GM12878 (cell line): Measurements from ENCODE around the gene ESCO1. TPM values are rescaled to one million over a fixed set of nuclear protein-coding genes. Genes with fewer than 3 reads are reported as not detected.

ENCODE experiments used
- BRCA1 ChIP-seq: IDR thresholded peaks from 2 replicates; pipeline ENCODE4 v1.6.1; 2011; ENCODE audit warnings: low read depth, low read length, improper control_type of control experiment
- CREM ChIP-seq: IDR thresholded peaks from 2 replicates; pipeline ENCODE4 v1.6.1; 2014; ENCODE audit warnings: antibody characterized with exemption, low read depth
- ETV6 ChIP-seq, 2 experiments: fragments of 450-650 bp in 1 of 2; IDR thresholded peaks in 1 of 2; conservative IDR thresholded peaks in 1 of 2; 2 replicates each; pipeline ENCODE4 v1.6.1; 2014; ENCODE audit warnings: antibody characterized with exemption in 1 of 2, borderline replicate concordance in 1 of 2, low read depth in 1 of 2, mild to moderate bottlenecking in 1 of 2, moderate library complexity in 1 of 2
- SIN3A ChIP-seq: IDR thresholded peaks from 2 replicates; pipeline ENCODE4 v1.6.1; 2012; ENCODE audit warnings: low read depth, low read length, improper control_type of control experiment
- SRF ChIP-seq, 2 experiments: IDR thresholded peaks; 2 replicates each; pipeline ENCODE4 v1.6.1; 2011; ENCODE audit warnings: low read depth in 2 of 2, low read length in 2 of 2, mild to moderate bottlenecking in 1 of 2, moderate library complexity in 1 of 2
- SUZ12 ChIP-seq: fragments of 200-600 bp; sonication (generic); IDR thresholded peaks from one replicate; pipeline ENCODE4 v1.6.1; 2018; ENCODE audit warnings: antibody characterized with exemption, mild to moderate bottlenecking; ENCODE audit not compliant: unreplicated experiment
- polyA plus RNA-seq, 11 experiments: library from polyadenylated mRNA; depleted of rRNA in 4 of 11; unstranded in 6 of 11; stranded (reverse) in 5 of 11; fragments of >200 nt; fragmentation: Nextera tagmentation in 4 of 11; fragmentation: Illumina TruSeq in 1 of 11; extraction: Ambion mirVana in 4 of 11; extraction: Trizol in 1 of 11; gene quantifications; 1 replicate in 1 of 11; 2 replicates in 10 of 11; pipeline versions ENCODE4 v1.2.1 to v1.2.3, GENCODE V29; 2011 to 2016; ENCODE audit warnings: inconsistent platforms in 2 of 11, missing spikeins in 2 of 11, low read depth in 1 of 11
- total RNA-seq, 4 experiments: library from RNA; depleted of rRNA in 3 of 4; stranded (reverse); fragments of >200 nt in 3 of 4; fragmentation: Illumina TruSeq in 1 of 4; extraction: Trizol in 1 of 4; gene quantifications; 2 replicates each; pipeline versions ENCODE4 v1.2.1 to v1.2.3, GENCODE V29; 2013 to 2021
- TF ChIP-seq, protein P1 (sequence below): fragments of 450-650 bp; IDR thresholded peaks from 2 replicates; pipeline ENCODE4 v1.6.1; 2018; ENCODE audit warnings: mild to moderate bottlenecking, low read depth, moderate library complexity; ENCODE audit not compliant: partially characterized antibody
- TF ChIP-seq, protein P2 (sequence below): IDR thresholded peaks from 2 replicates; pipeline ENCODE4 v1.6.1; 2011; ENCODE audit warnings: borderline replicate concordance, low read depth, mild to moderate bottlenecking, moderate library complexity, low read length; ENCODE audit not compliant: insufficient read depth, poor library complexity, severe bottlenecking
- TF ChIP-seq, protein P3 (sequence below): IDR thresholded peaks from 2 replicates; pipeline ENCODE4 v1.6.1; 2012; ENCODE audit warnings: improper control_type of control experiment, low read depth, low read length; ENCODE audit not compliant: insufficient replicate concordance
- TF ChIP-seq, protein P4 (sequence below): IDR thresholded peaks from 2 replicates; pipeline ENCODE4 v1.6.1; 2012; ENCODE audit warnings: low read depth, low read length, improper control_type of control experiment
- TF ChIP-seq, protein P5 (sequence below): fragments of 450-650 bp; IDR thresholded peaks from 2 replicates; pipeline ENCODE4 v1.6.1; 2017; ENCODE audit warnings: mild to moderate bottlenecking, low read depth, inconsistent platforms; ENCODE audit not compliant: poor library complexity, severe bottlenecking
- TF ChIP-seq, protein P6 (sequence below): fragments of 450-650 bp; IDR thresholded peaks from 2 replicates; pipeline ENCODE4 v1.6.1; 2016; ENCODE audit warnings: mild to moderate bottlenecking, moderate library complexity, borderline replicate concordance

Gene ESCO1
- total and polyA plus RNA-seq, 10 of the 15 experiments (the other 5 are each of a cell fraction or from before 2014, with no cell fraction given) = 8.6 to 22.4 (median 12.4) TPM

DNA sequence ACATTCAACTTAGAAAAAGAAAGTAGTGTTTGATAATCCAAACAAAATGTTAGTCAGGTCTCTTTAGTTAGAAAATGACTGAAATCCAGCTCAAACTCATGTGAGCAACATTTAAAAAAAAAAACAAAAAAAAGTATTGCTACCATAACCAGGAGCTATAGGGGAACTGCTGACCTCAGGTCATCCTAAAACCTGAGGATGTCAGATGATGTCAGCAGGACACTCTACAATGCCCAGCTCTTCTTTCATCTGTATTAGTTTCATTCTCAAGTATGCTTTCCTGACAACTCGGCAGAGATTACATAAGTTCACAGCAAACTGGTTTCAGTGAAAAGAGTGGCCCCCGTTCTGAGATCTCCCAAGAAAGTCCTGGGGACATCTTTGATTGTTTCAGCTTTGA lies 4.2 kb upstream of the ESCO1 start (continued):
- TF ChIP-seq, protein P1, sequence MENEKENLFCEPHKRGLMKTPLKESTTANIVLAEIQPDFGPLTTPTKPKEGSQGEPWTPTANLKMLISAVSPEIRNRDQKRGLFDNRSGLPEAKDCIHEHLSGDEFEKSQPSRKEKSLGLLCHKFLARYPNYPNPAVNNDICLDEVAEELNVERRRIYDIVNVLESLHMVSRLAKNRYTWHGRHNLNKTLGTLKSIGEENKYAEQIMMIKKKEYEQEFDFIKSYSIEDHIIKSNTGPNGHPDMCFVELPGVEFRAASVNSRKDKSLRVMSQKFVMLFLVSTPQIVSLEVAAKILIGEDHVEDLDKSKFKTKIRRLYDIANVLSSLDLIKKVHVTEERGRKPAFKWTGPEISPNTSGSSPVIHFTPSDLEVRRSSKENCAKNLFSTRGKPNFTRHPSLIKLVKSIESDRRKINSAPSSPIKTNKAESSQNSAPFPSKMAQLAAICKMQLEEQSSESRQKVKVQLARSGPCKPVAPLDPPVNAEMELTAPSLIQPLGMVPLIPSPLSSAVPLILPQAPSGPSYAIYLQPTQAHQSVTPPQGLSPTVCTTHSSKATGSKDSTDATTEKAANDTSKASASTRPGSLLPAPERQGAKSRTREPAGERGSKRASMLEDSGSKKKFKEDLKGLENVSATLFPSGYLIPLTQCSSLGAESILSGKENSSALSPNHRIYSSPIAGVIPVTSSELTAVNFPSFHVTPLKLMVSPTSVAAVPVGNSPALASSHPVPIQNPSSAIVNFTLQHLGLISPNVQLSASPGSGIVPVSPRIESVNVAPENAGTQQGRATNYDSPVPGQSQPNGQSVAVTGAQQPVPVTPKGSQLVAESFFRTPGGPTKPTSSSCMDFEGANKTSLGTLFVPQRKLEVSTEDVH = no peak
- TF ChIP-seq, protein P2, sequence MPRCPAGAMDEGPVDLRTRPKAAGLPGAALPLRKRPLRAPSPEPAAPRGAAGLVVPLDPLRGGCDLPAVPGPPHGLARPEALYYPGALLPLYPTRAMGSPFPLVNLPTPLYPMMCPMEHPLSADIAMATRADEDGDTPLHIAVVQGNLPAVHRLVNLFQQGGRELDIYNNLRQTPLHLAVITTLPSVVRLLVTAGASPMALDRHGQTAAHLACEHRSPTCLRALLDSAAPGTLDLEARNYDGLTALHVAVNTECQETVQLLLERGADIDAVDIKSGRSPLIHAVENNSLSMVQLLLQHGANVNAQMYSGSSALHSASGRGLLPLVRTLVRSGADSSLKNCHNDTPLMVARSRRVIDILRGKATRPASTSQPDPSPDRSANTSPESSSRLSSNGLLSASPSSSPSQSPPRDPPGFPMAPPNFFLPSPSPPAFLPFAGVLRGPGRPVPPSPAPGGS = no peak
- no peak for TF ChIP-seq SRF (IDR thresholded peaks at IDR 0.05; ENCODE audit: low read depth in 2 of 2, low read length in 2 of 2)
- TF ChIP-seq, protein P3, sequence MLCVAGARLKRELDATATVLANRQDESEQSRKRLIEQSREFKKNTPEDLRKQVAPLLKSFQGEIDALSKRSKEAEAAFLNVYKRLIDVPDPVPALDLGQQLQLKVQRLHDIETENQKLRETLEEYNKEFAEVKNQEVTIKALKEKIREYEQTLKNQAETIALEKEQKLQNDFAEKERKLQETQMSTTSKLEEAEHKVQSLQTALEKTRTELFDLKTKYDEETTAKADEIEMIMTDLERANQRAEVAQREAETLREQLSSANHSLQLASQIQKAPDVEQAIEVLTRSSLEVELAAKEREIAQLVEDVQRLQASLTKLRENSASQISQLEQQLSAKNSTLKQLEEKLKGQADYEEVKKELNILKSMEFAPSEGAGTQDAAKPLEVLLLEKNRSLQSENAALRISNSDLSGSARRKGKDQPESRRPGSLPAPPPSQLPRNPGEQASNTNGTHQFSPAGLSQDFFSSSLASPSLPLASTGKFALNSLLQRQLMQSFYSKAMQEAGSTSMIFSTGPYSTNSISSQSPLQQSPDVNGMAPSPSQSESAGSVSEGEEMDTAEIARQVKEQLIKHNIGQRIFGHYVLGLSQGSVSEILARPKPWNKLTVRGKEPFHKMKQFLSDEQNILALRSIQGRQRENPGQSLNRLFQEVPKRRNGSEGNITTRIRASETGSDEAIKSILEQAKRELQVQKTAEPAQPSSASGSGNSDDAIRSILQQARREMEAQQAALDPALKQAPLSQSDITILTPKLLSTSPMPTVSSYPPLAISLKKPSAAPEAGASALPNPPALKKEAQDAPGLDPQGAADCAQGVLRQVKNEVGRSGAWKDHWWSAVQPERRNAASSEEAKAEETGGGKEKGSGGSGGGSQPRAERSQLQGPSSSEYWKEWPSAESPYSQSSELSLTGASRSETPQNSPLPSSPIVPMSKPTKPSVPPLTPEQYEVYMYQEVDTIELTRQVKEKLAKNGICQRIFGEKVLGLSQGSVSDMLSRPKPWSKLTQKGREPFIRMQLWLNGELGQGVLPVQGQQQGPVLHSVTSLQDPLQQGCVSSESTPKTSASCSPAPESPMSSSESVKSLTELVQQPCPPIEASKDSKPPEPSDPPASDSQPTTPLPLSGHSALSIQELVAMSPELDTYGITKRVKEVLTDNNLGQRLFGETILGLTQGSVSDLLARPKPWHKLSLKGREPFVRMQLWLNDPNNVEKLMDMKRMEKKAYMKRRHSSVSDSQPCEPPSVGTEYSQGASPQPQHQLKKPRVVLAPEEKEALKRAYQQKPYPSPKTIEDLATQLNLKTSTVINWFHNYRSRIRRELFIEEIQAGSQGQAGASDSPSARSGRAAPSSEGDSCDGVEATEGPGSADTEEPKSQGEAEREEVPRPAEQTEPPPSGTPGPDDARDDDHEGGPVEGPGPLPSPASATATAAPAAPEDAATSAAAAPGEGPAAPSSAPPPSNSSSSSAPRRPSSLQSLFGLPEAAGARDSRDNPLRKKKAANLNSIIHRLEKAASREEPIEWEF = no peak
- no peak for TF ChIP-seq SIN3A
- TF ChIP-seq ETV6 (conservative IDR thresholded peaks at IDR 0.05 in 1 of 2, IDR thresholded peaks at IDR 0.05 in 1 of 2; ENCODE audit: borderline replicate concordance in 1 of 2, low read depth in 1 of 2) = no peak
- TF ChIP-seq, protein P4, sequence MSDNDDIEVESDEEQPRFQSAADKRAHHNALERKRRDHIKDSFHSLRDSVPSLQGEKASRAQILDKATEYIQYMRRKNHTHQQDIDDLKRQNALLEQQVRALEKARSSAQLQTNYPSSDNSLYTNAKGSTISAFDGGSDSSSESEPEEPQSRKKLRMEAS = no peak
- 0 out of 2 replicates have a peak, but pooled peaks have one; percentile 13 for TF ChIP-seq CREM
- TF ChIP-seq BRCA1 = no peak
- TF ChIP-seq, protein P5, sequence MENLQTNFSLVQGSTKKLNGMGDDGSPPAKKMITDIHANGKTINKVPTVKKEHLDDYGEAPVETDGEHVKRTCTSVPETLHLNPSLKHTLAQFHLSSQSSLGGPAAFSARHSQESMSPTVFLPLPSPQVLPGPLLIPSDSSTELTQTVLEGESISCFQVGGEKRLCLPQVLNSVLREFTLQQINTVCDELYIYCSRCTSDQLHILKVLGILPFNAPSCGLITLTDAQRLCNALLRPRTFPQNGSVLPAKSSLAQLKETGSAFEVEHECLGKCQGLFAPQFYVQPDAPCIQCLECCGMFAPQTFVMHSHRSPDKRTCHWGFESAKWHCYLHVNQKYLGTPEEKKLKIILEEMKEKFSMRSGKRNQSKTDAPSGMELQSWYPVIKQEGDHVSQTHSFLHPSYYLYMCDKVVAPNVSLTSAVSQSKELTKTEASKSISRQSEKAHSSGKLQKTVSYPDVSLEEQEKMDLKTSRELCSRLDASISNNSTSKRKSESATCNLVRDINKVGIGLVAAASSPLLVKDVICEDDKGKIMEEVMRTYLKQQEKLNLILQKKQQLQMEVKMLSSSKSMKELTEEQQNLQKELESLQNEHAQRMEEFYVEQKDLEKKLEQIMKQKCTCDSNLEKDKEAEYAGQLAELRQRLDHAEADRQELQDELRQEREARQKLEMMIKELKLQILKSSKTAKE = no peak
- TF ChIP-seq, protein P6, sequence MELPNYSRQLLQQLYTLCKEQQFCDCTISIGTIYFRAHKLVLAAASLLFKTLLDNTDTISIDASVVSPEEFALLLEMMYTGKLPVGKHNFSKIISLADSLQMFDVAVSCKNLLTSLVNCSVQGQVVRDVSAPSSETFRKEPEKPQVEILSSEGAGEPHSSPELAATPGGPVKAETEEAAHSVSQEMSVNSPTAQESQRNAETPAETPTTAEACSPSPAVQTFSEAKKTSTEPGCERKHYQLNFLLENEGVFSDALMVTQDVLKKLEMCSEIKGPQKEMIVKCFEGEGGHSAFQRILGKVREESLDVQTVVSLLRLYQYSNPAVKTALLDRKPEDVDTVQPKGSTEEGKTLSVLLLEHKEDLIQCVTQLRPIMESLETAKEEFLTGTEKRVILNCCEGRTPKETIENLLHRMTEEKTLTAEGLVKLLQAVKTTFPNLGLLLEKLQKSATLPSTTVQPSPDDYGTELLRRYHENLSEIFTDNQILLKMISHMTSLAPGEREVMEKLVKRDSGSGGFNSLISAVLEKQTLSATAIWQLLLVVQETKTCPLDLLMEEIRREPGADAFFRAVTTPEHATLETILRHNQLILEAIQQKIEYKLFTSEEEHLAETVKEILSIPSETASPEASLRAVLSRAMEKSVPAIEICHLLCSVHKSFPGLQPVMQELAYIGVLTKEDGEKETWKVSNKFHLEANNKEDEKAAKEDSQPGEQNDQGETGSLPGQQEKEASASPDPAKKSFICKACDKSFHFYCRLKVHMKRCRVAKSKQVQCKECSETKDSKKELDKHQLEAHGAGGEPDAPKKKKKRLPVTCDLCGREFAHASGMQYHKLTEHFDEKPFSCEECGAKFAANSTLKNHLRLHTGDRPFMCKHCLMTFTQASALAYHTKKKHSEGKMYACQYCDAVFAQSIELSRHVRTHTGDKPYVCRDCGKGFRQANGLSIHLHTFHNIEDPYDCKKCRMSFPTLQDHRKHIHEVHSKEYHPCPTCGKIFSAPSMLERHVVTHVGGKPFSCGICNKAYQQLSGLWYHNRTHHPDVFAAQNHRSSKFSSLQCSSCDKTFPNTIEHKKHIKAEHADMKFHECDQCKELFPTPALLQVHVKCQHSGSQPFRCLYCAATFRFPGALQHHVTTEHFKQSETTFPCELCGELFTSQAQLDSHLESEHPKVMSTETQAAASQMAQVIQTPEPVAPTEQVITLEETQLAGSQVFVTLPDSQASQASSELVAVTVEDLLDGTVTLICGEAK = no peak
- no peak for TF ChIP-seq SUZ12
